ENCODE measurements around the gene ARSG. TPM values are rescaled to one million over a fixed set of nuclear protein-coding genes. Genes with fewer than 3 reads are reported as not detected.
"Not testable (repeated sequence)": the region's sequence is repeated elsewhere in the genome, so short reads cannot be mapped to it uniquely, and the experiment has no call there.

ARSG gene
- polyA plus RNA-seq, 3 donors = 15.5 to 19.3 (median 19.2) TPM

GRCh38 chr17:68352041-68352440 is 60.7 kb downstream of the ARSG start:
- Histone ChIP-seq H3K4me1 (ENCODE audit: control insufficient read depth in 1 of 2, insufficient read depth in 2 of 2, low read length in 2 of 2) (peaks cover 62 to 72% of the 10 kb centered on the region in 2 donors), H3K27me3 (ENCODE audit: control insufficient read depth in 2 of 2, insufficient read depth in 2 of 2, low read length in 2 of 2) (no peaks in the 10 kb centered on the region), H3K36me3 (replicated peaks in 1 of 2; ENCODE audit: control insufficient read depth in 1 of 2, insufficient read depth in 2 of 2, low read length in 2 of 2) (no peaks in the 10 kb centered on the region), H2AFZ (ENCODE audit: insufficient read depth, low read depth, low read length, poor library complexity, severe bottlenecking) (no peak overlapping the region), H3K79me2 (ENCODE audit: insufficient read depth, low read length) (no peaks in the 10 kb centered on the region), H3K9ac (ENCODE audit: insufficient read depth, low read length, poor library complexity, severe bottlenecking) (no peak overlapping the region), H3K4me3 (replicated peaks in 1 of 3; ENCODE audit: low read depth in 2 of 3, low read length in 3 of 3) (no peak overlapping the region), H3K4me2 (replicated peaks; ENCODE audit: extremely low read depth, low read length, poor library complexity, severe bottlenecking) (no peak overlapping the region), H3K27ac (ENCODE audit: low read depth in 1 of 2, low read length in 2 of 2) (no peak overlapping the region), H3K9me3 (replicated peaks in 1 of 2; ENCODE audit: control insufficient read depth in 1 of 2, insufficient read depth in 1 of 2, low read length in 2 of 2) (no peaks in the 10 kb centered on the region), H4K20me1 (ENCODE audit: insufficient read depth, low read length) (no peaks in the 10 kb centered on the region)
- Mint-ChIP-seq H3K36me3 (peaks cover 30 to 32% of the 10 kb centered on the region in 2 donors), H3K27ac (no peak overlapping the region), H3K9me3 (peaks cover 0 to 5% (median 0%) of the 10 kb centered on the region in 7 donors), H3K4me3 (no peak overlapping the region), H3K27me3 (ENCODE audit: low read depth in 3 of 3) (peaks cover 0 to 4% (median 2%) of the 10 kb centered on the region in 3 donors), H3K4me1 (peaks cover 70% of the 10 kb centered on the region)
- TF ChIP-seq, protein P1, sequence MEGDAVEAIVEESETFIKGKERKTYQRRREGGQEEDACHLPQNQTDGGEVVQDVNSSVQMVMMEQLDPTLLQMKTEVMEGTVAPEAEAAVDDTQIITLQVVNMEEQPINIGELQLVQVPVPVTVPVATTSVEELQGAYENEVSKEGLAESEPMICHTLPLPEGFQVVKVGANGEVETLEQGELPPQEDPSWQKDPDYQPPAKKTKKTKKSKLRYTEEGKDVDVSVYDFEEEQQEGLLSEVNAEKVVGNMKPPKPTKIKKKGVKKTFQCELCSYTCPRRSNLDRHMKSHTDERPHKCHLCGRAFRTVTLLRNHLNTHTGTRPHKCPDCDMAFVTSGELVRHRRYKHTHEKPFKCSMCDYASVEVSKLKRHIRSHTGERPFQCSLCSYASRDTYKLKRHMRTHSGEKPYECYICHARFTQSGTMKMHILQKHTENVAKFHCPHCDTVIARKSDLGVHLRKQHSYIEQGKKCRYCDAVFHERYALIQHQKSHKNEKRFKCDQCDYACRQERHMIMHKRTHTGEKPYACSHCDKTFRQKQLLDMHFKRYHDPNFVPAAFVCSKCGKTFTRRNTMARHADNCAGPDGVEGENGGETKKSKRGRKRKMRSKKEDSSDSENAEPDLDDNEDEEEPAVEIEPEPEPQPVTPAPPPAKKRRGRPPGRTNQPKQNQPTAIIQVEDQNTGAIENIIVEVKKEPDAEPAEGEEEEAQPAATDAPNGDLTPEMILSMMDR (IDR thresholded peaks at IDR 0.05) = no peak
- WGBS (ENCODE audit: insufficient coverage) = 100% methylated on average over 1 of the region's 3 CpGs
- intact Hi-C loops (cut with micrococcal nuclease) = no loop called here
- DNase-seq = no peak

GRCh38 chr17:68352671-68353070 is 61.4 kb downstream of the ARSG start:
- H3K4me3 Mint-ChIP-seq; H3K27ac Mint-ChIP-seq; H3K4me2 ChIP-seq (replicated peaks; ENCODE audit: extremely low read depth, low read length, poor library complexity, severe bottlenecking); H3K27ac ChIP-seq (ENCODE audit: low read depth in 1 of 2, low read length in 2 of 2); intact Hi-C loops (cut with micrococcal nuclease); H3K9me3 ChIP-seq (replicated peaks in 1 of 2; ENCODE audit: control insufficient read depth in 1 of 2, insufficient read depth in 1 of 2, low read length in 2 of 2); H2AFZ ChIP-seq (ENCODE audit: insufficient read depth, low read depth, low read length, poor library complexity, severe bottlenecking); H3K36me3 ChIP-seq (replicated peaks in 1 of 2; ENCODE audit: control insufficient read depth in 1 of 2, insufficient read depth in 2 of 2, low read length in 2 of 2); H3K9ac ChIP-seq (ENCODE audit: insufficient read depth, low read length, poor library complexity, severe bottlenecking); H3K9me3 Mint-ChIP-seq; H4K20me1 ChIP-seq (ENCODE audit: insufficient read depth, low read length); DNase-seq; H3K27me3 Mint-ChIP-seq (ENCODE audit: low read depth in 3 of 3); H3K79me2 ChIP-seq (ENCODE audit: insufficient read depth, low read length); H3K4me3 ChIP-seq (replicated peaks in 1 of 3; ENCODE audit: low read depth in 2 of 3, low read length in 3 of 3); H3K27me3 ChIP-seq (ENCODE audit: control insufficient read depth in 2 of 2, insufficient read depth in 2 of 2, low read length in 2 of 2): not testable (repeated sequence)
- Mint-ChIP-seq H3K4me1 (peaks cover 70% of the 10 kb centered on the region), H3K36me3 (peaks cover 35 to 36% of the 10 kb centered on the region in 2 donors)
- 100% methylated on average over 2 of the region's 9 CpGs for WGBS (ENCODE audit: insufficient coverage)
- peaks cover 62 to 72% of the 10 kb centered on the region in 2 donors for H3K4me1 ChIP-seq (ENCODE audit: control insufficient read depth in 1 of 2, insufficient read depth in 2 of 2, low read length in 2 of 2)
